Dermis microvascular lymphatic vessel endothelial cell (primary cell): ENCODE measurements around the gene MAPK13. TPM values are rescaled to one million over a fixed set of nuclear protein-coding genes. Genes with fewer than 3 reads are reported as not detected.

Source experiments
- DNase-seq, 2 donors: peaks; one replicate each; pipeline versions ENCODE4 v3.0.0 to v3.0.0-alpha.2; 2010; ENCODE audit warnings: low read depth in 2 of 2
- total RNA-seq: library from RNA; depleted of rRNA; stranded (reverse); fragments of >200 nt; gene quantifications from 2 replicates; pipeline ENCODE4 v1.2.1, GENCODE V29; 2014

Gene MAPK13
- total RNA-seq, 1 donor from 2014 or later: 3.9 TPM

DNA sequence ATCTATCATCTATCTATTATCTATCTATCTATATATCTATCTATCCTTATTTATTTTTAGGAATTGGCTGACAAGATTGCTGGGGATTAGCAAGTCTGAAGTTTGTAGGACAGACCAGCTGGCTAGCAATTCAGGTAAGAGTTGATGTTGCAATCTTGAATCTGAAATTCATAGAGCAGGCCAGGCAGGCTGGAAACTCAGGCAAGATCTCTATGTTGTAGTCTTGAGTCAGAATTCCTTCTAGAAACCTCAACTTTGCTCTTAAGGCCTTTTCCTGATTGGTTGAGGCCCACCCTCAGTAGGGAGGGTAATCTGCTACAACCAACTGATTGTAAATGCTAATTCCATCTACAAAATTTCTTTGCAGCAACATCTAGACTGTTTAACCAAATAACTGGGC is 19.2 kb downstream of the MAPK13 start:
- no peak for DNase-seq

DNA sequence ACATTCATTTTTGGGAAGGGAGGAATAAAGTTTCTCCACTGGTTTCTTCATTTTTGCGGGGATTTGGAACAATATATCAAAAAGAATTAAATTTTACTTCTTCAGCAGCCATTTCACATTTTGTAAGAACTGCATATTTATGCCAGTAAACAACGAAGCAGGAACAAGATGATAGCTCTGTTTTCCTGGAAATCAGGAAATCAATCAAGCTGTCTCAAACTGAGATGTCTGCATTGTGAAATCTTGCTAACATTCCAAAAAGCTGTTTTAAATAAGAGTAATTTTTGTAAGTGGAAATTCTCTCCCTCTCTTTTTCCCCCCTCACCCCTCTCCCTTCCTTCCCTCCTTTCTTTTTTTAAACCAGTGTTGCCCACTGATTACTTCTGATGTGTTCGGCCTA is 20.0 kb downstream of the MAPK13 start:
- DNase-seq: no peak

DNA sequence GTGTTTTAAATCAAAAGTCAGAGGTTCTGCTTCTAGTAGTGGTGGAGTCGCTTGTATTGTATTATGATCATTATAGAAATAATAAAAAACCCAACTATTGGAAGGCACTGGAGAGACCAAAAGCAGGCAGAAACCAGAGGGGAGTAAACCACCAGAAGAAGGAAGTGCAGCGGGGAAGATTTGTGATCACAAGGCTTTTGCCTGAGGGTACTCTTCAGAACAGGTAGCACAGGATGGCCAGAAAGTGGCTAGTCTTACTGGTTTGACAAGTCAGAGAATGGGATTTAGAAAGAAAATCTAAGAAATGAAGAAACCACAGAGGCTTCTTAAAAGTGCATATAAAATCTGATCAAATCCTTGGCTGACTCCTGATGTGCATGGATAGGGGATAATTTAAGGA is 24.0 kb downstream of the MAPK13 start:
- no peak for DNase-seq

DNA sequence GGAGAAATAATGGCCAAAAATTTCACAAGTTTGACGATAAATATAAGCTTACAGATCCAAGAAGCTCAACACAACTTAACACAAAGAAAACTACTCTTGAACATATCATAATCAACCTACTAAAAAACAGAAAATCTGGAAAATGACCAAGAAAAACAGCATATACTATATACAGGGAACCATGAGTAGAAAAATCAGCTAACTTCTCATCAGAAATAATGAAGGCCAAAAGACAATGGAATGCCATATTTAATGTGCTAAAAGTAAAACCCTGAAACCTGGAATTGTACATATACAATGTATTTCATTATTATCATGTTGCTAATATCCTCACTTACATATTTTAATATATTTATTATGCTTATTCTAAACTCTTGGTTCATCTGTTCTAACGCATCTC is 25.3 kb downstream of the MAPK13 start:
- no peak for DNase-seq

DNA sequence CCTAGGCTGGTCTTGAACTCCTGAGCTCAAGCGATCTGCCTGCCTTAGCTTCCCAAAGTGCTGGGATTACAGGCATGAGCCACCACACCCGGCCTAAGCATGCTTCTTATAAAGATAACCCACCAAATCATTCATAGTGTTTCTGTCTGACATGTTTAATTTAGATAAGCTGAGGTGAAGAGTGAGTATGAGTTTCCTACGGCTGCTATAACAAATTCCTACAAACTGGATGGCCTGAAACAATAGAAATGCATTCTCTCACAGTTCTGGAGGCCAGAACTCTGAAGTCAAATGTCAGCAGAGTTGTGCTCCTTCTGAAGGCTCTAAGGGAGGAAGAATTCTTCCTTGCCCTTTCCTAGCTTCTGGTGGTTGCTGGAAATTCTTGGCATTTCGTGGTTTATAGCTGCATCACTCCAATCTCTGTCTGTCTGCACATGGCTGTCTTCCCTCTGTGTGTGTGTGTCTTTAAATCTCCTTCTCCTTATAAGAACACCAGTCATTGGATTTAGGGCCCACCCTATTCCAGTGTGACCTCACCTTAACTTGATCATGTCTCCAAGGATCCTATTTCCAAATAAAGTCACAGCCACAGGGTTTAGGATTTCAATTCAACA is 29.9 kb downstream of the MAPK13 start:
- no peak for DNase-seq

DNA sequence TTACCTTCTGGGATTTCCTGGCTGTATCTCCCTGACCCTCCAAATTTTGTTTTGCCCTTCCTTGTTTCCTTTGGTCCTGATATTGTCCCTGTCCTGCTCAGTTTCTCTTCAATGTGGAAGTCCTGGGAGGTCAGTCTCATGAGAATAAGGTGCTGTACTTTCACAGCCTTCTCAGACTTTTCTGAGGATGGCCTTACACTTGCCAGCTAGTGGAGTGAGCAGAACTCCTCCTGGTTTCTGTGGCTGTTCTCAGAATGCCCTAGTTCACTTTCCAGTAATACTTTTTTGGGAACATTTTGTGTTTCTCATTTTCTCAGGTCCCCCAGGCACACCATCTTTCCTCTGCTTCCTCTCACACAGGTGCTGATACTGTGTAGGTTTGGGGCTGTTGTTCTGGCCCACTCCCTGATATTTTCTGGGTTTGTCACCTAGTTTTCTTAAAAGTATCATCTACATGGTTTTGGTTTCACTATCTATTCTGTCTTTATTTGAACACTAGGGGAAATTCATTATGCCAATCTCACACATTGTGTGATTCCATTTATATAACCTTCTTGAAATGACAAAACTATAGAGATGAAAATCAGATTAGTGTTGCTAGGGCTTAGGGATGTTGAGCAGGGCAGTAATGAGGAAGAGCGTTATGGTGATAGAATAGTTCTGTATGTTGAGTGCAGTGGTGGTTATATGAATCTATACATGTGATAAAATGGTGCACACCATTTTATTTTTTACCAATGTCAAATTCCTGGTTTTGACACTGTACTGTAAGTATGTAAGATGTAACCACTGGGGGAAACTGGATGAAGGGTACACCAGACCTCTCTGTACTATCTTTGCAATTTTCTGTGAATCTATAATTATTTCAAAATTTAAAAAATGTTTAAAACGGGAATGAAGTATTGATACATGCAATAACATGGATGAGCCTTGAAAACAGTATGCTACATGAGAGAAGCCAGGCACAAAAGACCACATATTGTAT is 39.0 kb downstream of the MAPK13 start:
- no peak for DNase-seq

DNA sequence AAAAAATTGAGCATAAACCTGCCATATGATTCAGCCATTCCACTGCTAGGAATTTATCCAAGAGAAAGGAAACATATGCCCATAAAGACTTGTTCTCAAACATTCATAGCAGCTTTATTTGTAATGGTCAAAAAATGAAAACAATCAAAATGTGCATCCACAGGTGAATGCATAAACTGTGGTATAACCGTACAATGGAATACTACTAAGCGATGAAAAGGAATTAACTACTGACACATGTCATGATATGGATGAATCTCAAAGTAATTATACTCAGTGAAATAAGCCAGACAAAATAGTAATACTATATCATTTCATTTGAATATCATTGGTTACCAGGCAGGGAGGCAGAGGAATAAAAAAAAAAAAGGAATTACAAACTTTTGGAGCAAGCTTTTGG is 40.4 kb downstream of the MAPK13 start:
- no peak for DNase-seq

DNA sequence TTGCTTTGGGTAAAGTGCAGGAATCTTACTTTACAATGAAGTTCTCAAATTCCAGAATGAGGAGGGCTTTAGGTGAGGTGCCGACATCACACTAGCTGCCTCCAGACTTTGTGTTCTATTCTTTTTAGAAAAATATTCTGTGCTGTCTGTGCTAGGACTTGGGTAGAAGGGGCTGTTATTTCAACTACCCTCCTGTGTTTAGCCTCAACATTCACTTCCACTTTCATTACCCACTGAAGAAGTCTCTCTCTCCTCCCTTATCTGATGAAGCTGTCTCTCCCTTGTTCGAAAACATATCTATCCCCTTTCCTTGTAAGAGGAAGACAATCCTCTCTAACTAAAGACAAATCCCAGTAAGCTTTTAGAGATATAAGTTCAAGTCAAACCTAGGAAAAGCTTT is 41.3 kb downstream of the MAPK13 start:
- DNase-seq: no peak

DNA sequence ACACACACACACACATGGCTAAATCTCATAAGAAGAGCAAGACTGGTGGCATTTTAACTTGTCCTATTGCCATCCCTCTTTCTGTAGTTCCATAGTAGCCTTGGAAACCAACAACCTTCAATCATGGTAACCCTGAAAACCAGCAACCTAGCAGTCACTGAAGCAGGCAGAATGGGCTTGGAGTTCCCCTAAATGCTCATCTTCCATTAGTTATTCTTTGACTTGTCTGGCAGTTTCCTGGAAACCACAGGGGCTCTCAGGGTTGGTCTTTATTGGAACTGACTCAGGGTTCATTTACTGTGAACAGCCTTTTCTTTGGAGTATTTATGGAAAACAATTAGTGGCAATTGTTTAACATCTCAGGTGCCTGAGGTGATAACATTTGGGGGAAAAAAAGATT is 46.9 kb downstream of the MAPK13 start:
- no peak for DNase-seq

DNA sequence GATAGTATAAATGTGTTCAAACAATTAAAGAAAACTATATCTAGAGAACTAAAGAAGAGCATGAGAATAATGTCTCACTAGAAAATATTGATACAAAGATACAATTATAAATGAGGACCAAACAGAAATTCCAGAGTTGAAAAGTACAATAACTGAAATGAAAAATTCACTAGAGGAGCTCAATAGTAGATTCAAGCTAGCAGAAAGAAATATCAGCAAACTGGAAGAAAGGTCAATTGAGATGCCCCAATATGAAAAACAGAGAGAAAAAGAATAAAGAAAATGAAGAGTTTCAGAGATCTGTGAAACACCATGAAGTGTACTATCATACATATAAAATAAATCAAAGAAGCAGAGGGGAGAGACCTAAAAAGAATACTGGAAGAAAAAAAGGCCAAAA is 48.2 kb downstream of the MAPK13 start:
- DNase-seq: no peak

DNA sequence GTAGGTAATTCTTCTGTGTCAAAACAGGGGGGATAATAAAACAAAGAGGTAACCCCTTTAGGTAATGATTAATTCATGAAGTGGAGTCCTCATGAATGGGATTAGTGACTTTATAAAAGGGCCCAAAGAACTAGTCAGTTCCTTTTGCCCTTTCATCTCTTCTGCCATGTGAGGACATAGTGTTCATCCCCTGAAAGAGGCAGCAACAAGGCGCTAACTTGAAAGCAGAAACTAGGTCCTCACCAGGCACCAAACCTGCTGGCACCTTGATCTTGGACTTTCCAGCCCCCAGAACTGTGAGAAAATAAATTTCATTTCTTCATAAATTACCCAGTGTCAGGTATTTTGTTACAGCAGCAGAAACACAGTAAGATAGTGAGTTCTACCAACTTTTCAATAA is 49.8 kb downstream of the MAPK13 start:
- no peak for DNase-seq

DNA sequence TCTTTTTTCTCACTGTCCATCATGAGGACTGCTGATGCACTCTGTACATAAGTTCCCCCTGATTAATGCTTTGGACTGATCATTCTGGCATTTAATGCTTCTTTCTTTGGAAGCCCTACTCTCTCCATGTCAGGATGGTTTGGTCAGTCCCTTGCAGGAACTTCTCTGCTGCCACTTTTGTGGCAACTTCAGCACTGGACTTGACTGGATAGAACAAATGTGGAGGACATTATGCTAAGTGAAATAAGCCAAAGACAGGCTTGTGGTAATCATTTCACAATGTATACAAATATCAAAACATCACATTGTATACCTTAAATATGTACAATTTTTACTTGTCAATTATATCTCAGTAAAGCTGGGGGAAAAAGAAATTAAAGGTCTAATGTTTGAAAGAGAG is 54.0 kb downstream of the MAPK13 start:
- no peak for DNase-seq

DNA sequence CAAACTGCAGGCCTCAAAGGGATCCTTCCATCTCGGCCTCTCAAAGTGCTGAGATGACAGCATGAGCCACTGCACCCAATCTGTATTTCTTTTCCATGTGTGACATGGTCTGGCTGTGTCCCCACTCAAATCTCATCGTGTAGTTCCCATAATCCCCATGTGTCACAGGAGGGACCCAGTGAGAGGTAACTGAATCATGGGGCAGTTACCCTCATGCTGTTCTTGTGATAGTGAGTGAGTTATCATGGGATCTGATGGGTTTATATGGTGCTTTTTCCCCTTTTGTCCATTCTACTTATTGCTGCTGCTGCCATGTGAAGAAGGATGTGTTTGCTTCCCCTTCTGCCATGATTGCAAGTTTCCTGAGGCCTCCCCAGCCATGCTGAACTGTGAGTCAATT is 55.9 kb downstream of the MAPK13 start:
- DNase-seq: no peak

DNA sequence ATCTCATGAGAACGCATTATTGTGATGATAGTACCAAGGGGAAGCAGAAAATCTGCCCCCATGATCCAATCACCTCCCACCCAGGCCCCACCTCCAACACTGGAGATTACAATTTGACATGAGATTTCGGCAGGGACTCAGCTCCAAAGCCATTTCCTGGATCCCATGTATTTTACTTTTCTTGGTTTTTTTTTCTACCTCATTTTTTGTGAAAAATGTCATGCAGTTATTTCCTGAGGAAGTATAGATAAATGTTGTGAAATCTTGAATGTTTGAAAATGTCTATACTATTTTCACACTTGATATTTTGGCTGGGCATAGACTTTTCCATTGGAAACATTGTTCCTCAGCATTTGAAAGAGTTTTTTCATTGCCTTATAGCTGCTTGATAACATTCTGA is 57.1 kb downstream of the MAPK13 start:
- no peak for DNase-seq

Other genes starting within 250 kb of the MAPK13 start
- 30.8 and 42.4 TPM in 2 replicates for gene SRPK1, start 209.4 kb upstream of the MAPK13 start, total RNA-seq
- gene SLC26A8, start 105.9 kb upstream of the MAPK13 start, total RNA-seq: not detected in 2 replicates
- 34.5 and 41.2 TPM in 2 replicates for gene MAPK14, start 102.7 kb upstream of the MAPK13 start, total RNA-seq
- 5.1 and 8.7 TPM in 2 replicates for gene BRPF3, start 66.2 kb downstream of the MAPK13 start, total RNA-seq
- not detected in 2 replicates for gene PNPLA1, start 139.5 kb downstream of the MAPK13 start, total RNA-seq
- not detected in 2 replicates for gene BNIP5, start 206.4 kb downstream of the MAPK13 start, total RNA-seq